Gastroesophageal sphincter (tissue), 3 donors: ENCODE results near the gene ZNF648.

Experiments used
- EP300 ChIP-seq: sonication (generic); formaldehyde crosslinking; IDR thresholded peaks from one replicate; pipeline ENCODE4 v1.6.1; 2017; ENCODE audit warnings: antibody characterized with exemption, mild to moderate bottlenecking
- TF ChIP-seq, protein P1 (sequence below), 4 experiments: fragments of 200-600 bp in 2 of 4; fragments of 450-650 bp in 2 of 4; sonication (generic) in 1 of 4; IDR thresholded peaks; one replicate each; pipeline ENCODE4 v1.5.1; 2017 to 2019; ENCODE audit warnings: antibody characterized with exemption in 4 of 4, mild to moderate bottlenecking in 2 of 4, moderate library complexity in 2 of 4

DNA sequence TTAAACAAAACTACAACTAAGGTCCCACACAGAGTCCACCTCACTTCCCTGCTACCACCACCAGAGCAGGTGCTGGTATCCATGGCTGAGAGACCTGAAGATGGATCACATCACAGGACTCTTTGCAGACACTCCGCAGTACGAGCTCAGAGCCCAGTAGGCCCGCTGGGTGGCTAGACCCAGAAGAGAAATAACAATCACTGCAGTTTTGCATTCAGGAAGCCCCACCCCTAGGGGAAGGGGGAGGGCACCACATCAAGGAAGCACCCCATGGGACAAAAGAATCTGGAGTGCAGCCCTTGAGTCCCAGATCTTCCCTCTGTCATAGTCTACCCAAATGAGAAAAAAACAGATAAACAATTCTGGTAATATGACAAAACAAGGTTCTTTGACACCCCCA lies 56.9 kb downstream of the ZNF648 start:
- TF ChIP-seq EP300: no peak
- TF ChIP-seq, protein P1, sequence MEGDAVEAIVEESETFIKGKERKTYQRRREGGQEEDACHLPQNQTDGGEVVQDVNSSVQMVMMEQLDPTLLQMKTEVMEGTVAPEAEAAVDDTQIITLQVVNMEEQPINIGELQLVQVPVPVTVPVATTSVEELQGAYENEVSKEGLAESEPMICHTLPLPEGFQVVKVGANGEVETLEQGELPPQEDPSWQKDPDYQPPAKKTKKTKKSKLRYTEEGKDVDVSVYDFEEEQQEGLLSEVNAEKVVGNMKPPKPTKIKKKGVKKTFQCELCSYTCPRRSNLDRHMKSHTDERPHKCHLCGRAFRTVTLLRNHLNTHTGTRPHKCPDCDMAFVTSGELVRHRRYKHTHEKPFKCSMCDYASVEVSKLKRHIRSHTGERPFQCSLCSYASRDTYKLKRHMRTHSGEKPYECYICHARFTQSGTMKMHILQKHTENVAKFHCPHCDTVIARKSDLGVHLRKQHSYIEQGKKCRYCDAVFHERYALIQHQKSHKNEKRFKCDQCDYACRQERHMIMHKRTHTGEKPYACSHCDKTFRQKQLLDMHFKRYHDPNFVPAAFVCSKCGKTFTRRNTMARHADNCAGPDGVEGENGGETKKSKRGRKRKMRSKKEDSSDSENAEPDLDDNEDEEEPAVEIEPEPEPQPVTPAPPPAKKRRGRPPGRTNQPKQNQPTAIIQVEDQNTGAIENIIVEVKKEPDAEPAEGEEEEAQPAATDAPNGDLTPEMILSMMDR (IDR thresholded peaks at IDR 0.05): no peak
